ENCODE measurements around the gene HIP1.

The HIP1 gene

DNA sequence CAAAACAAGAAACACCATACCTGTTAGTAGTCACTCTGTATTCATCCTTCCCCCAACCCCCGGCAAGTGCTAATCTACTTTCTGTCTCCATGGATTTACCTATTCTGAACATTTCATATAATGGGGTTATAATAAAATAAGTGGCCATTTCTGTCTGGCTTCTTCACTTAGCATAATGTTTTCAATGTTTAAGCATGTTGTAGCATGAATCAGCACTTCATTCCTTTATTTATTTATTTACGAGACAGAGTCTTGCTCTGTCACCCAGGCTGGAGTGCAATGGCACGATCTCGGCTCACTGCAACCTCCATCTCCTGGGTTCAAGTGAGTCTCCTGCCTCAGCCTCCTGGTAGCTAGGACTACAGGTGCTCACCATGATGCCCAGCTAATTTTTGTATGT lies 69.2 kb downstream of the HIP1 start:
- POLR2A ChIA-PET (ENCODE audit: low non-redundant PET) = no interaction called here

DNA sequence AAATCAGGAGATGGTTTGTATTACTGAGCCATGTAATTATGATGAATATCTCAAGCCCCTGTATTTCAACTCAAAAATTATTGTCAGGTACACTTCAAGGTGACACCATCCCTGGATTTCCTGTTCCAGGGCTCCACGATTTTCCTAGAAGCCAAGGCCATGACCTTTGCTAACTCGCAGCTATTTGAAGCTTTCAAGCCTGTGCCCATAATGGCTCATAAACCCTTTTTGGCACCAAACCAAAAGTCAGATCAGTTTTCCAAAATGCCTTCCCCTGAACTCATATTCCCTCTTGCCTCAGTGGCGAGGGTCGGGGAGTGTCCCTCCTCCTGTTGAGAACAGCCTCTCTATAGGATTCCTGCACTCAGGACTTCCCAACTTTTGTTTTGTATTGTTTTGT lies 70.8 kb downstream of the HIP1 start:
- TF ChIP-seq, protein P1, sequence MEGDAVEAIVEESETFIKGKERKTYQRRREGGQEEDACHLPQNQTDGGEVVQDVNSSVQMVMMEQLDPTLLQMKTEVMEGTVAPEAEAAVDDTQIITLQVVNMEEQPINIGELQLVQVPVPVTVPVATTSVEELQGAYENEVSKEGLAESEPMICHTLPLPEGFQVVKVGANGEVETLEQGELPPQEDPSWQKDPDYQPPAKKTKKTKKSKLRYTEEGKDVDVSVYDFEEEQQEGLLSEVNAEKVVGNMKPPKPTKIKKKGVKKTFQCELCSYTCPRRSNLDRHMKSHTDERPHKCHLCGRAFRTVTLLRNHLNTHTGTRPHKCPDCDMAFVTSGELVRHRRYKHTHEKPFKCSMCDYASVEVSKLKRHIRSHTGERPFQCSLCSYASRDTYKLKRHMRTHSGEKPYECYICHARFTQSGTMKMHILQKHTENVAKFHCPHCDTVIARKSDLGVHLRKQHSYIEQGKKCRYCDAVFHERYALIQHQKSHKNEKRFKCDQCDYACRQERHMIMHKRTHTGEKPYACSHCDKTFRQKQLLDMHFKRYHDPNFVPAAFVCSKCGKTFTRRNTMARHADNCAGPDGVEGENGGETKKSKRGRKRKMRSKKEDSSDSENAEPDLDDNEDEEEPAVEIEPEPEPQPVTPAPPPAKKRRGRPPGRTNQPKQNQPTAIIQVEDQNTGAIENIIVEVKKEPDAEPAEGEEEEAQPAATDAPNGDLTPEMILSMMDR (conservative IDR thresholded peaks at IDR 0.05; ENCODE audit: low read depth) = no peak
- CTCF ChIA-PET = interaction anchor here (0.6 kb wide), 1 partner anchor 305 kb away, joined by 3 read pairs; no protein-coding TSS in a partner anchor
- no peak for DNase-seq (ENCODE audit: low spot score)
- no peak overlapping the region for H3K27ac ChIP-seq
- POLR2A ChIA-PET (ENCODE audit: low non-redundant PET) = no interaction called here

More for the DNA sequence above, 69.2 kb downstream of the HIP1 start:
- CTCF ChIA-PET = no interaction called here
- no peak overlapping the region for H3K27ac ChIP-seq
- TF ChIP-seq, protein P1 (conservative IDR thresholded peaks at IDR 0.05; ENCODE audit: low read depth) = no peak
- no peak for DNase-seq (ENCODE audit: low spot score)

DNA sequence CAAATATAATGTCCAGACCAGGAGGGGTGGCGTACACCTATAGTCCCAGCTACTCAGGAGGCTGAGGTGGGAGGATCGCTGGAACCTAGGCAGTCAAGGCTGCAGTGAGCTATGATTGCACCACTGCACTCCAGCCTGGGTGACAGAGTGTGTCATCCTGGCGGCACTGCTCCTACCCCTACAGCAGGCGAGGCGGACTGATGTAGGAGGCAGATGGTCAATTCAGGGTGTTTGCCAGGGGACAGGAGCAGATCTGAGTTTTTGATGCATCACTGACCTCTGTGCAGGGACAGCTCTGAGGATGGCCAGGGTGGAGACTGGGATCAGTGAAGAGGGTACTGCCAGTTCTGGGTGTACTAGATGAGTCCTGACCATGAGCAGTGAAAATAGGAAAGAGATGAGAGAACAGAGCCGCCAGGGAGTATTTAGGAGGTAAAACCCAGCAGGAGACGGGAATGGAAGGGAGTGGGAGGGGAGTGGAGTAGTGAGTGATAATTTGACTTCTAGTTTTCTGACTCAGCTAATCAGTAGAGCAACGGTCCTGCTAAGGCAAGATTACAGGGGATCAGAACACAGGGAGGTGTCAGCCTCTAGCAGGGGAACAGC lies 75.3 kb downstream of the HIP1 start:
- H3K27ac ChIP-seq = no peak overlapping the region
- DNase-seq (ENCODE audit: low spot score) = no peak
- POLR2A ChIA-PET (ENCODE audit: low non-redundant PET) = no interaction called here
- CTCF ChIA-PET = interaction anchor here (0.5 kb wide), 1 partner anchor 10 kb away, joined by 3 read pairs; no protein-coding TSS in a partner anchor
- TF ChIP-seq, protein P1 (conservative IDR thresholded peaks at IDR 0.05; ENCODE audit: low read depth) = no peak

DNA sequence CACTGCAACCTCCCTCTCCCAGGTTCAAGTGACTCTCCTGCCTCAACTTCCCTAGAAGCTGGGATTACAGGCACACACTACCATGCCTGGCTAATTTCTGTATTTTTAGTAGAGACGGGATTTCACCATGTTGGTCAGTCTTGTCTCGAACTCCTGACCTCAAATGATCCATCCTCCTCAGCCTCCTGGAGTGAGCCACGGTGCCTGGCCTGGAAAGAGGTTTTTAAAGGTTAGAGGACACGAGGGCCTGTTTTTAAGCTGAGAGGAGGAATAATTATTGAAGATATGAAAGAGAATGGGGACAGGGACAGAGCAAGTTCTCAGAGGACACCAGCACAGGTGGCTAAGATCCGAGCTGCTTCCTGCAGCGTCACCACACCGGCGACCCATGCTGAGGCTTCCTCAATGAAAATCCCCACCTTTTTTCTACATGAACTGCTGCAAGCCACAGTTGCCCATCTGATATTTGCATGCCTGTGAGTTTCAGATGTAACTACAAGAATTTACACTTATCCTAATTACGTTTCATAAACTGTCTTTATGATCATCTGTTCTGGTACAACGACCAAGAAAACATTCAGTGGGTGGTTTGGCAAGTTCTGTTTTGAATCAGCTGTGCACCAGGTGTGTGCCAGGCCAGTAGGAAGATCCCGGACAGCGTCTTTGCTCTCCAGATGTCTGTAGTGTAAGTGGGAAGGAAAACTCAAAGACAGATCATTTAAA lies 76.0 kb downstream of the HIP1 start:
- H3K27ac ChIP-seq = no peak overlapping the region
- CTCF ChIA-PET = no interaction called here
- POLR2A ChIA-PET (ENCODE audit: low non-redundant PET) = no interaction called here
- TF ChIP-seq, protein P1 (conservative IDR thresholded peaks at IDR 0.05; ENCODE audit: low read depth) = no peak
- DNase-seq (ENCODE audit: low spot score) = no peak

DNA sequence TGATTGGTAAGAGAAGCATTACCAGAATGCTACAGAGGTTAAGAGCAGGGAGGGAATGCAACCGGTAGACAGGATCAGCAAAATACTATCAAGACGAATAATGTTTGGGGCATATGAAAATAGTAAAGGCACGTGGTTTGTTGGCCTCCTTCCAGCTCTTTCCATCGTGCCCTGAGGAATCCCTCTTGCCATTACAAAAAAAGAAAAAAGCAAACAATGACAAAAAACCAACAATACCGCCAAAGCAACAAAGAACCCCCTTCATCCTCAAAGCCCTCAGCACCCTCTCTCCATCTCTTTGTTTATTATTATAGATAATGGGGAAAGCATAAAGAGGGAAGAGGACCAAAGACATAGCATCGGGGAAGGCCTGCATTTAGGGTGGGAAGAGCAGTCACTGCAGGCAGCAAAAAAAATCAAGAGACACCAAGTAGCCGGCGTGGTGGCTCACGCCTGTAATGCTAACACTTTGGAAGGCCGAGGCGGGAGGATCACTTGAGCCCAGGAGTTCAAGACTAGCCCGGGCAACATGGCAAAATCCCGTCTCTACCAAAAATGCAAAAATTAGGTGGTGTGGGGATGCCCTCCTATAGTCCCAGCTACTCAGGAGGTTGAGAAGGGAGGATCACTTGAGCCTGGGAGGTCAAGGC lies 78.0 kb downstream of the HIP1 start:
- TF ChIP-seq, protein P1 (conservative IDR thresholded peaks at IDR 0.05; ENCODE audit: low read depth) = no peak
- no peak for DNase-seq (ENCODE audit: low spot score)
- ChIA-PET CTCF (no interaction called here), POLR2A (ENCODE audit: low non-redundant PET) (no interaction called here)
- no peak overlapping the region for H3K27ac ChIP-seq

DNA sequence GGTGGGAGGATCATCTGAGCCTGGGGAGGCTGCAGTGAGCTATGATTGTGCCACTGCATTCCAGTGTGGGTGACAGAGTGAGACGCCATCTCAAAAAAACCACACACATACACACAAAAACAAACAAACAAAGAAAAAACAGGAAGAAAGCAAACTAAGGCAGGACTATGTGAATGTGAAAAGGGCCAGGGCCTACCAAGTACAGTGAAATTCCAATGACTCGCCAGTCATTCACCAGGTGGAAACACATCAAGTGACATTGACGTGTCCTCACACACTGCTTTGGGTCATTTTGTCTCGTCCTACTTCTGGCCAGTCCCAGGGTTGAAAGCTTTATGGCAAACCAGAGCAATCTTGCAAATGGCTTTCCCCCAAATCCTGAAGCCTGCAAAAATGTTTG lies 79.9 kb downstream of the HIP1 start:
- CTCF ChIA-PET = no interaction called here
- TF ChIP-seq, protein P1 (conservative IDR thresholded peaks at IDR 0.05; ENCODE audit: low read depth) = no peak
- DNase-seq (ENCODE audit: low spot score) = no peak
- POLR2A ChIA-PET (ENCODE audit: low non-redundant PET) = no interaction called here
- no peak overlapping the region for H3K27ac ChIP-seq

Data from RWPE1 (cell line).